ENCODE results near the gene RASGRF1. TPM values are rescaled to one million over a fixed set of nuclear protein-coding genes. Genes with fewer than 3 reads are reported as not detected.

Gene RASGRF1
- total RNA-seq, 8 experiments from 2014 or later: 0.38 to 2.3 (median 0.60) TPM; not detected in 1

- Histone ChIP-seq H3K4me1 (replicated peaks in 1 of 2) (peaks cover 0 to 2% of the 10 kb centered on the region in 2 donors), H3K4me3 (no peak overlapping the region), H3K27ac (no peak overlapping the region)
- 0 to 92% (median 78%) methylated on average over 1 to 3 of the region's 6 CpGs; no CpG with 5 or more reads in 5 of the 10 experiments for WGBS, 10 experiments
- in situ Hi-C loops (cut with MboI; ENCODE audit: low pct_unique_long_range_greater_than_20kb in 2 of 9, low sequenced_read_pairs in 9 of 9, unreplicated experiment in 9 of 9): loop anchor here in 1 of 9 experiments (25.0 kb wide), 1 partner anchor 102 kb away; no protein-coding TSS in a partner anchor
- ATAC-seq (replicated peaks in 6 of 8): no peak
Observed at GRCh38 chr15:78960308-78960707, 130.3 kb downstream of the RASGRF1 start.

- in situ Hi-C loops (cut with MboI; ENCODE audit: low pct_unique_long_range_greater_than_20kb in 2 of 9, low sequenced_read_pairs in 9 of 9, unreplicated experiment in 9 of 9): loop anchor here in 1 of 9 experiments (25.0 kb wide), 1 partner anchor 103 kb away; no protein-coding TSS in a partner anchor
- H3K27ac ChIP-seq: no peak overlapping the region
- peaks cover 0 to 2% of the 10 kb centered on the region in 2 donors for H3K4me1 ChIP-seq (replicated peaks in 1 of 2)
- H3K4me3 ChIP-seq: no peak overlapping the region
- ATAC-seq (replicated peaks in 6 of 8): no peak
- WGBS, 10 experiments: 65 to 97% (median 80%) methylated on average over 2 to 6 of the region's 10 CpGs; no CpG with 5 or more reads in 2 of the 10 experiments
Observed at GRCh38 chr15:78959360-78959759, 131.2 kb downstream of the RASGRF1 start.

GRCh38 chr15:78957416-78958093 lies 133.0 kb downstream of the RASGRF1 start:
- no peak for ATAC-seq (replicated peaks in 6 of 8)
- Histone ChIP-seq H3K27ac (no peak overlapping the region), H3K4me3 (no peak overlapping the region), H3K4me1 (replicated peaks in 1 of 2) (no peaks in the 10 kb centered on the region)
- in situ Hi-C loops (cut with MboI; ENCODE audit: low pct_unique_long_range_greater_than_20kb in 2 of 9, low sequenced_read_pairs in 9 of 9, unreplicated experiment in 9 of 9): loop anchor here in 1 of 9 experiments (25.0 kb wide), 1 partner anchor 105 kb away; no protein-coding TSS in a partner anchor
- 63 to 100% (median 77%) methylated on average over 2 to 7 of the region's 9 CpGs; no CpG with 5 or more reads in 6 of the 10 experiments for WGBS, 10 experiments

GRCh38 chr15:78956937-78957336 lies 133.6 kb downstream of the RASGRF1 start:
- ATAC-seq (replicated peaks in 6 of 8): no peak
- no peak overlapping the region for H3K4me3 ChIP-seq
- no peak overlapping the region for H3K27ac ChIP-seq
- 0 to 83% (median 40%) methylated on average over 1 of the region's 1 CpG; no CpG with 5 or more reads in 2 of the 10 experiments for WGBS, 10 experiments
- H3K4me1 ChIP-seq (replicated peaks in 1 of 2): no peaks in the 10 kb centered on the region
- in situ Hi-C loops (cut with MboI; ENCODE audit: low pct_unique_long_range_greater_than_20kb in 2 of 9, low sequenced_read_pairs in 9 of 9, unreplicated experiment in 9 of 9): loop anchor here in 1 of 9 experiments (25.0 kb wide), 1 partner anchor 105 kb away; no protein-coding TSS in a partner anchor

- Histone ChIP-seq H3K27ac (no peak overlapping the region), H3K4me1 (replicated peaks in 1 of 2) (no peaks in the 10 kb centered on the region), H3K4me3 (no peak overlapping the region)
- WGBS, 10 experiments: 61 to 100% (median 92%) methylated on average over 1 to 5 of the region's 5 CpGs
- in situ Hi-C loops (cut with MboI; ENCODE audit: low pct_unique_long_range_greater_than_20kb in 2 of 9, low sequenced_read_pairs in 9 of 9, unreplicated experiment in 9 of 9): loop anchor here in 1 of 9 experiments (25.0 kb wide), 1 partner anchor 107 kb away; no protein-coding TSS in a partner anchor
- ATAC-seq (replicated peaks in 6 of 8): no peak
Observed at GRCh38 chr15:78955355-78955754, 135.2 kb downstream of the RASGRF1 start.

- ATAC-seq (replicated peaks in 6 of 8): peak in 3 of 8 experiments; percentile 41 to 88 (median 68)
- H3K4me3 ChIP-seq: no peak overlapping the region
- in situ Hi-C loops (cut with MboI; ENCODE audit: low pct_unique_long_range_greater_than_20kb in 2 of 9, low sequenced_read_pairs in 9 of 9, unreplicated experiment in 9 of 9): loop anchor here in 1 of 9 experiments (25.0 kb wide), 1 partner anchor 110 kb away; no protein-coding TSS in a partner anchor
- no peak overlapping the region for H3K27ac ChIP-seq
- H3K4me1 ChIP-seq (replicated peaks in 1 of 2): no peaks in the 10 kb centered on the region
- WGBS, 10 experiments: 41 to 100% (median 87%) methylated on average over 1 to 4 of the region's 4 CpGs; no CpG with 5 or more reads in 3 of the 10 experiments
Observed at GRCh38 chr15:78951841-78952238, 138.7 kb downstream of the RASGRF1 start.

- 21 to 81% (median 66%) methylated on average over 2 to 10 of the region's 10 CpGs for WGBS, 10 experiments
- ATAC-seq (replicated peaks in 6 of 8): peak in 5 of 8 experiments; percentile 46 to 89 (median 71)
- H3K27ac ChIP-seq: no peak overlapping the region
Observed at GRCh38 chr15:78950902-78951840, 139.4 kb downstream of the RASGRF1 start.

GRCh38 chr15:78950343-78950742 lies 140.2 kb downstream of the RASGRF1 start:
- no peaks in the 10 kb centered on the region for H3K4me1 ChIP-seq (replicated peaks in 1 of 2)
- WGBS, 10 experiments: 61 to 100% (median 86%) methylated on average over 2 to 5 of the region's 9 CpGs; no CpG with 5 or more reads in 4 of the 10 experiments
- H3K4me3 ChIP-seq: no peak overlapping the region
- no peak overlapping the region for H3K27ac ChIP-seq
- ATAC-seq (replicated peaks in 6 of 8): no peak
- in situ Hi-C loops (cut with MboI; ENCODE audit: low pct_unique_long_range_greater_than_20kb in 2 of 9, low sequenced_read_pairs in 9 of 9, unreplicated experiment in 9 of 9): loop anchor here in 1 of 9 experiments (25.0 kb wide), 1 partner anchor 112 kb away; no protein-coding TSS in a partner anchor

More at GRCh38 chr15:78950902-78951840, 139.4 kb downstream of the RASGRF1 start:
- in situ Hi-C loops (cut with MboI; ENCODE audit: low pct_unique_long_range_greater_than_20kb in 2 of 9, low sequenced_read_pairs in 9 of 9, unreplicated experiment in 9 of 9): loop anchor here in 1 of 9 experiments (25.0 kb wide), 1 partner anchor 111 kb away; no protein-coding TSS in a partner anchor
- Histone ChIP-seq H3K4me1 (replicated peaks in 1 of 2) (no peaks in the 10 kb centered on the region), H3K4me3 (no peak overlapping the region)

- no peak overlapping the region for H3K4me3 ChIP-seq
- ATAC-seq (replicated peaks in 6 of 8): no peak
Observed at GRCh38 chr15:78949461-78949860, 141.1 kb downstream of the RASGRF1 start.

GRCh38 chr15:78947506-78947905 lies 143.1 kb downstream of the RASGRF1 start:
- in situ Hi-C loops (cut with MboI; ENCODE audit: low pct_unique_long_range_greater_than_20kb in 2 of 9, low sequenced_read_pairs in 9 of 9, unreplicated experiment in 9 of 9): no loop called here
- Histone ChIP-seq H3K27ac (no peak overlapping the region), H3K4me1 (replicated peaks in 1 of 2) (peaks cover 0 to 5% of the 10 kb centered on the region in 2 donors), H3K4me3 (no peak overlapping the region)
- ATAC-seq (replicated peaks in 6 of 8): no peak
- WGBS, 10 experiments: 60 to 100% (median 100%) methylated on average over 1 to 2 of the region's 5 CpGs; no CpG with 5 or more reads in 7 of the 10 experiments

More at GRCh38 chr15:78949461-78949860, 141.1 kb downstream of the RASGRF1 start:
- Histone ChIP-seq H3K4me1 (replicated peaks in 1 of 2) (peaks cover 0 to 2% of the 10 kb centered on the region in 2 donors), H3K27ac (no peak overlapping the region)
- 0% methylated on average over 1 of the region's 1 CpG; no CpG with 5 or more reads in 5 of the 10 experiments for WGBS, 10 experiments
- in situ Hi-C loops (cut with MboI; ENCODE audit: low pct_unique_long_range_greater_than_20kb in 2 of 9, low sequenced_read_pairs in 9 of 9, unreplicated experiment in 9 of 9): no loop called here

GRCh38 chr15:78946493-78946892 lies 144.1 kb downstream of the RASGRF1 start:
- H3K27ac ChIP-seq: no peak overlapping the region
- 65 to 100% (median 90%) methylated on average over 1 to 5 of the region's 5 CpGs; no CpG with 5 or more reads in 2 of the 10 experiments for WGBS, 10 experiments
- in situ Hi-C loops (cut with MboI; ENCODE audit: low pct_unique_long_range_greater_than_20kb in 2 of 9, low sequenced_read_pairs in 9 of 9, unreplicated experiment in 9 of 9): no loop called here
- no peak for ATAC-seq (replicated peaks in 6 of 8)
- H3K4me1 ChIP-seq (replicated peaks in 1 of 2): peaks cover 0 to 5% of the 10 kb centered on the region in 2 donors
- H3K4me3 ChIP-seq: no peak overlapping the region

- H3K27ac ChIP-seq: no peak within 1 kb of the TSS
- H3K4me3 ChIP-seq: peak within 1 kb of the TSS; percentile 27 to 39 (median 36)
- peak; percentile 82 to 92 (median 89) for ATAC-seq (replicated peaks in 6 of 8)
- H3K4me1 ChIP-seq (replicated peaks in 1 of 2): peaks cover 0 to 5% of the 10 kb centered on the region in 2 donors
- in situ Hi-C loops (cut with MboI; ENCODE audit: low pct_unique_long_range_greater_than_20kb in 2 of 9, low sequenced_read_pairs in 9 of 9, unreplicated experiment in 9 of 9): no loop called here
- WGBS, 10 experiments: 0% methylated on average over 2 of the region's 71 CpGs; no CpG with 5 or more reads in 8 of the 10 experiments
Observed at GRCh38 chr15:78944669-78945407, 145.7 kb downstream of the RASGRF1 start, which contains the start of gene CTSH. Gene CTSH, minus strand, starts transcription at chr15:78945046. Its CDS starts 65 bp downstream, at chr15:78944981.

All from motor neuron (in vitro differentiated cells).